NCI-H146 treated with DMSO at 0.1 percent for 48 hours (cell line): Measurements from ENCODE around the gene GALK1.
"Not testable (repeated sequence)": the region's sequence is repeated elsewhere in the genome, so short reads cannot be mapped to it uniquely, and the experiment has no call there.

Experiments
- DNase-seq: peaks from one replicate; lab custom pipeline; 2025; ENCODE audit not compliant: unreplicated experiment; lab: John Stamatoyannopoulos, UW

Gene GALK1

GRCh38 chr17:75784473-75785015 is 19.6 kb upstream of the GALK1 start, which contains the start of gene UNK:
Gene UNK, plus strand, starts transcription at chr17:75784806. Its CDS starts 75 bp downstream, at chr17:75784881.
- peak; percentile 97 for DNase-seq

- no peak for DNase-seq
Measured at GRCh38 chr17:75783803-75784472, 18.9 kb upstream of the GALK1 start.

GRCh38 chr17:75783069-75783783 is 18.2 kb upstream of the GALK1 start:
- DNase-seq: no peak

DNA sequence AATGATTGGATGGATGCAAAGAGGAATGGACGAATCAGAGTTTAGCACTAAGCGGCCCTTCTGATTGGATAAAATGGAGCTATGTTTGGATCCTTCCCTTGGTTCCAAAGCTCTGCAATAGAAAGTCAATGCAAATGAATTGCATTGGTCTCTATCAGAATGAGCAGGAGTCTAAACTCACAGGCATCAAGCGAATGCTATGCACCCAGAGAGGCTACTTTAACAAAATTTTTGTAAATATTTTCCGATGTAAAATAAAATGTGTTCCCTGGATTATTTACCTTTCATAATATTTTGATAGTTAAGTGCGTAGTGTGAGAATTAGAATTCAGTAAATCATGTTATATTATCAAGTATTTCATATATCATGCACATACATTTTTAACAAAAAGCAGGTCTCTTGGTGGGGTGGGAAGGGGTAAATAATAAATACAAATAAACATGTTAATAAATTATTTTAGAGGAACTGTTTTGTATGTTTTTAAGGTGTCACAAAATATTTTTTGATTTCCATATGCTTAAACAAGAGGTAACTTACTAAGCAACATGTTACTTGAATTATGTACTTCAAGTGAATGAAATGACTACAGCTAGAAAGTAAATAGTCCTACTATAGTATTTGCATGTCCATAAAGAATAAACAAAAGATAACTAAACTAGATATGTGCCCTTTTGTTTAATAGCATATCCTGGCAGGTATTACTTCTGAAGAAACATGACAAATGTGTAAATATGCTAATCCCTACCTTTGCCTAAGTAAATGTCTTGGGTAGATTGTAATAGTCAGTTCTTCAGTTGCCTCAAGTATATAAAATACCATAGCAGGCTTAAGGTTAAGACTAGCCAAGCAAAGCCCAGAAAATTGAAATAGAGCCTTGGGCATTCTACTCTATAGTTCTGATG is 15.2 kb upstream of the GALK1 start:
- no peak for DNase-seq

DNA sequence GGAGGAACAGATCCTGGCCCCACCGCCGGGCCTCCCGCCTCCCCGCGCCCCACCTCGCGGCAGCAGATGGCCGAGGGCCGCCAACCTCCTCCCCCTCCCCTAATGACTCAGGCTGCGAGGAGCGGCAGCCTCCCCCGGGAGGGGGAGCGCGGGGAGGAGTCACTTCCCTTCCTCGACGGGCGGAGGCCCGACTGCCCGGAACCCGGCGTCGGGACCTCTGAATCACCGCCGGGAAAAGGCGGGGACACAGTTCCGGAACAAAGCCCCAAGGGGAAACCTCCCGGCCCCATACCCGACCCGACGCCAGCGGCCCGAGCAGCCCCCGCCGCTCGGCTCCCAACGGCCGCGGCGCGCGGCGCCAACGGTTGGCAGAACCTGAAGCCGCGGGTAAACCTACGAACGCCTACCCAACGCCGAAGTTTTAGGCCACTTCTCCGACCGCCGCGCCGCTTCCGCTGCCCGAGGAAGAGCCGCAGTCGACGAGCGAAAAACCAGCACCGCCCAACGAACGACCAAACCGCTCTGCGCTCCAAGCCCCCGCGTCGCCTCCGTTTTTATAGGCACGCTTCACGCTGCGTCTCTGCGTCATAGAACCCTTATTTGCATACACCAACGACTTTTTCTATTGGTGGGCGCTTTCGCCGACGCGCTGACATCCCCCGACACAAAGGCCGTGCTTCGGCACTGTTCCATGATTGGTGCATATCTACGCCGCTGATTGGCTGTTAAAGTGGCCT is 14.4 kb upstream of the GALK1 start:
- peak; percentile 99 for DNase-seq

GRCh38 chr17:75778861-75779249 is 13.9 kb upstream of the GALK1 start:
- DNase-seq: peak; percentile 57

DNA sequence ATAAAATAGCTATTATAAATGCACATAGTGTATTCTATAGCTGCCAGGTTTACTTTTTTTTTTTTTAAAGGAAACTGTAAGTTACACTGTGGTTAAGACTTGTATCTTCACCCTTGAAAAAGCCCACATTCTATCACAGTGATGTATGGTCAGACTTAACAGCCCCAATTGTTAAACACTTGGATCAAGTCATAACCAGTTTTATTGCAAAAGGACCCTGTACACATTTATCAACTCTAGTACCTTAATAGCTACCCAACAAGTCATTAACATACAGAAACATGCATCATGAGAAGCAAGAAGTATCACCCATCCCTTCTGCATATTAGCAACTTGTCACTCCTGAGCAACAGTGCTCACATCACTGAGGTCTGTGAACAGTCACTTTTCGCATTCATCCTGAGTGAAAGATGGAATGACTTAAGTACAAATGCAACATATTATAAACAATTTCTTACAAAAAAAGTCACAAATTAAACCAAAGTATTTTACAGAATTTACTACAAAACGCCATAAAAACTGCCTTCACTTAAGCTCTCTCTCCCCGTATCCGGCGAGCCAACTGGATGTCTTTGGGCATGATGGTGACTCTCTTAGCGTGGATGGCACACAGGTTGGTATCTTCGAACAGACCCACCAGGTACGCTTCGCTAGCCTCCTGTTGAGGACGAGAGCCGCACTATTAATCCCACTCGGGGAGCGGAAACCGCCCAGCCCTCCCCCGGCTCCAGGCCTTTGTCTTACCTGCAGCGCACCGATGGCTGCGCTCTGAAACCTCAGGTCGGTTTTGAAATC is 13.3 kb upstream of the GALK1 start:
- not testable (repeated sequence) for DNase-seq

DNA sequence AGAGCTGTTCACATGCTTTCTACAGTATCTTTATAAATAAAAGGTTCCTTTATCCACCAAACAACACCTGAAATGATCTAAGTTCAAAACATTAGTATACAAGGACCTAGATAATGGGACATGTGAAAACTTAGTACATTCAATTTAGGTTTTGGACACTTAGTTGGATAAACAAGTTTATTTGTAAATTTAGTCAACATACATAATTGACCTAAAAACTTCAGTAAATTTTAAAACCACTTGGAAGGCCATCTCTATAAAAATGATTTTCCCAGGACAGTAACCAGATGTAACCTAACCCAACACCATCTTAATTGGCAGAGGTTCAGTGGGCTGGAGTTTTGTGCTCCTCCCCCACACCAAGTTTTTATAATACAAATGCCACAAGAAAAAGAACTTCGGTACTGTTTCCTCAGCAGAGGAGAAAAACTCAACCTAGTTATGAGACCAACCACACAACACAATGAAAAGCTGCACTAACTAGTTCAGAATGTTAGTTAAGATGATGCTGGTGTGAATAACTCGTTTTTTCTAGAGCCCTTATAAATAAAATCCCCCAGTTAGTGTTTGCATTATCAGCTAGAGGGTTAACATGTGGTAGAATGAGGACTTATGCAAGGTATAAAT is 12.4 kb upstream of the GALK1 start:
- no peak for DNase-seq

DNA sequence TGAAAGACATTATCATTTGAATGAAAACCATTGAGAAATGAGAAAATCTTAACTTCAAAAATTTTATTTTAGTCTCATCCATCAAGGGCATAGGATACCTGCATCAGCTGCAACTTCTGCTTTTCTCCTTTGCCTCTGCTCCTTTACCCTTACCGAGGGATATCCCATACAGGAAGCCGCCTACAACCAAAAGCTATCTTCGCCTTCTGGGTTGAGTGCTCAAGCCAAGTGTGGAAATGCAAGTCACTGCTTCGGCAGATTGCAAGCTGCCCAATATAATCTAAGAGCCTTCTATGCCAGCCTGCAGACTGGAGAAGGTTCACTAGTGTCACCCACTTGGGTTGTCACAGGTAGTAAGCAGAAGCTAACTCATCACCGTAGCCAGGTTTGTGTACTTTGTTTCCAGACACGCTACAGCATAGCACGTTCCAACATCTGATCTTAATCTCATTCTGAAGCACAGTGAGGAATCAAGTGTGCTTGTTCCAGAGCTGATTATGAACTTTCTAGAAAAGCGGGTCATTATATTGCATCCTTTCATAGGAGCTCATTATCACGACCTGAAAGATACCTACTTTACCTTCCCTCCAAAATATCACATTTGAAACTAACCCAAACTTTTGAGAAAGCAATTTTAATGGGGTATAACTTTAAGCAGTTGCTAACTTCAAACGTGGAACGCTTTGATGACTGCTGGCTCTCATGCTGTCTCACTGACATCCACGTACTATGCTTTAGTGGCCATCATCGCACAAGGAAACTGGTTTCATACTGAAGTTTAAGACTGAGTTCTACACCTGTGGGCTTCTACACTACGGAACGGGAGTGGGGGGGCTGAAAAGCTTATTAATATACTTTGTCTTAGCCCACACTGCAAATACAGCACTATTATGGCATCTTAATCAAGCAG is 11.6 kb upstream of the GALK1 start:
- DNase-seq: no peak

DNA sequence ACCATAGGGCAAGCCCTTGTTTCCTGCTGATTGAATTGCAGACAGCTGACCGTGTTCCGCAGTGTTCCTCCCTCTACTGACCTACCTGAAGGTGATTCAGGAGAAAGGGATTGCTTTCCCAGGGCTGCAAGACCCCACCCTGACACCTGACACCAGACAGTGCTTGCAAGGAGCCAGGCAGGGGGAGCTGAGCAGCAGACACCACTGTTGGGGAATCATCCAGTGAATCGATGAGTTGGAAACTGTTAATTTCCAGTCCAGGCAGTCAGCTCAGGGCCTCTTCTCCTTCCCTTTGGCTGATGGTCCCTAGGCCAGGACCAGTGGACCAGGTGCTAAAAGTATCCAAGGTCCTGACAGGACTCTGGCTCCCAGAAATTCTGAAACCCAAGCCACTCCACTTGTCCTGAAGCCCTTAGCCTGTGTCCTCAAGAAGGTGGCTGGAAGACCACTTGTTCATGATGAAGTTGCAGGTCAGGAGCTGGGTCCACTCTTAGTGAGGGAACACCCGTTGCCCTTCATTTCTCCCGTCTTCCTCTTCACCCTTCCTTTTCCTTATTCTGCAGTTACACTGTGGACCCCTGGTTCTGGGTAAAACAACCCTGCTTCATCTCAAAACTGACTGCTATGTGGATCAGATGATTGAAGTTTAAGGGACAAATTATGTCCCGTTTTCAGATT is 10.1 kb upstream of the GALK1 start:
- DNase-seq: no peak

GRCh38 chr17:75774471-75774990 is 9.5 kb upstream of the GALK1 start:
- DNase-seq: no peak

DNA sequence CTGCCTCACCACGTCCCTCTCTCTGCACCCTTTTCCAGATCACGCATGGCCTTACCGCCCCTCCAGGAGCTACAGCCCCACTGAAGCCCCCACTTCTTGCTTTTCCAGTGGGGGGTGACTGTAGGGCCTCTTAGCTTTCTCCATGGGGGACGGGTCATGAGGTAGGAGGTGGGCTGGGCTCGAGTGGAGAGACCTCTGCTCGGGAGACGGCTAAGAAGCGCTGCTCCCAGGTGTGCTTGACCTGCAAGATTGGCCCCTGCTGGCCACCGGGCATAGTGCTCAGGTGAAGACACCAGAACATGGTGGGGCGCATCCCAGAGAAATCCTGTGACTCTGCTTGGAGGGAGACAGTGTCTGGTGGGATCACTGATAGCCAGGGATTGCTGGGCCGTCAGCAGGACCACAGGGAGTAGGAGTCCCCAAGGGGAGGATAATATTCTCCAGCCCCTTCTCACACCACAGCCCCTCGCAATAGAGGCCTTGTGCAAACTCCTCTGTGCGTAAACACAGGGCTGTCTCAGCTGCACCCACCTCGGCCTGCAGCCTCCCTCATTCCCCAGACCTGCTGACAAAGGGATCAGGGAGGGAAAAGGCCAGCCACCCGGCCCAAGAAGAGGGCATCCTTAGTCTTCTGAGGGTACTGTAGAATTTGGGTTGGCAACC is 8.9 kb upstream of the GALK1 start:
- no peak for DNase-seq

- DNase-seq: no peak
Measured at GRCh38 chr17:75773121-75773807, 8.3 kb upstream of the GALK1 start.

DNA sequence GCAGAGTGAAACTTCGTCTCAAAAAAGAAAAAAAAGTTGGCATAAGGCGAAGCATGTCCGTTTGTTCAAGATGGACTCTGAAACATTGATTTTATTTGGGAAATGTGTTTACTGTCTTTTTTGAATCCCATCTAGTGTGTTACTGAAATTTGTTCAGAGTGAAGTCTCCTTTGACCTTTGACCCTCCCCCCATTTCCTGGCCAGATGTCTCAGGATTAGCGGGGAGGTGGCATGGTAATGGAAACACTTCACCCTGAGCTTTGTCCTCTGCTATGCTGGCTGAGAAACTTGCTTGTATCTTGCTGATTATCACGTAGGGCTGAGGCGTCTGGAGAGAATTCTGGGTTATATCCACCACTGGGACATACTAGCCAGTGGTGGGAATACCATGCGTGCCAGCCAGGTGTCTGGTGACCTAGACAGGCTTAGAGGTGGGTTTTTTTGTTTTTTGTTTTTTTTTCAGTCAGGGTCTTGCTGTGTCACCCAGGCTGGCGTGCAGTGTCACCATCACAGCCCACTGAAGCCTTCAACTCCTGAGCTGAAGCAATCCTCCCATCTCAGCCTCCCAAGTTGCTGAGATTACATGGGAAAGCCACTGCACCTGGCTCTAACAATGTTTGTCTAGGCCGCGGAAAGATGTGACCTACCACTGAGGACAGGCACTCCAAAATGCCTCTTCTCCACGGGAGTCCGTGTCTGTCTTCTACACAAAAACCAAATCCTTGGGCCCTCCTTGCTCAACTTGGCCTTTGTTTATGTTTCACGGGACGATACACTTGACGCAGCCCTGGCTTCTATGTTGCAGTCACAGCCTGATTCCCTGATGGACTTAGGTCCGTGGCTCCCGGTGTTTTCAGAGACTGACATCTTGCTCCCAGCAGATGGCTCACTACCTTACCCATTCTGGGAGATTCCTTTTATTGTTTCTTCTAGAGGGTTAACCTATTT is 6.6 kb upstream of the GALK1 start:
- no peak for DNase-seq

GRCh38 chr17:75769536-75769935 is 4.5 kb upstream of the GALK1 start:
- DNase-seq: peak; percentile 98
